GM23338 (cell line): Measurements from ENCODE around the gene FBXW11.

Experiments used
- CTCF ChIP-seq, 2 experiments: fragments of 200-600 bp in 1 of 2; sonication (generic) in 1 of 2; conservative IDR thresholded peaks; 2 replicates each; pipeline versions ENCODE4 v1.5.1 to v1.6.1; 2016 to 2017; ENCODE audit warnings: antibody characterized with exemption in 2 of 2, low read depth in 2 of 2, mild to moderate bottlenecking in 2 of 2, moderate library complexity in 1 of 2
- POLR2AphosphoS5 ChIP-seq: IDR thresholded peaks from 2 replicates; pipeline ENCODE4 v1.6.1; 2016; ENCODE audit warnings: antibody characterized with exemption, low read depth

- TF ChIP-seq CTCF (conservative IDR thresholded peaks at IDR 0.05; ENCODE audit: low read depth in 2 of 2) (no peak), POLR2AphosphoS5 (no peak)
These were observed 42.2 kb upstream of the FBXW11 start for GRCh38 chr5:172048539-172049101.
